IPS-18a (cell line): ENCODE measurements around the gene BEST1.

Experiments used
- H3K27ac ChIP-seq: one replicate; pipeline ENCODE4 v1.5.1; 2013; ENCODE audit warnings: low read length
- H3K27me3 ChIP-seq: one replicate; pipeline ENCODE4 v1.6.1; 2013; ENCODE audit warnings: mild to moderate bottlenecking, low read length; ENCODE audit not compliant: control insufficient read depth, insufficient read depth
- H3K36me3 ChIP-seq: one replicate; pipeline ENCODE4 v1.6.1; 2013; ENCODE audit warnings: low read depth, low read length; ENCODE audit not compliant: control insufficient read depth
- H3K4me1 ChIP-seq: one replicate; pipeline ENCODE4 v1.6.1; 2013; ENCODE audit warnings: low read depth, low read length; ENCODE audit not compliant: control insufficient read depth
- H3K4me3 ChIP-seq: one replicate; pipeline ENCODE4 v1.5.1; 2013; ENCODE audit warnings: low read length
- H3K9ac ChIP-seq: one replicate; pipeline ENCODE4 v1.6.1; 2013; ENCODE audit warnings: mild to moderate bottlenecking, low read length, moderate library complexity
- H3K9me3 ChIP-seq: one replicate; pipeline ENCODE4 v1.6.1; 2013; ENCODE audit warnings: low read depth, low read length; ENCODE audit not compliant: control insufficient read depth

The BEST1 gene

GRCh38 chr11:61910187-61911127, 39.7 kb upstream of the BEST1 start:
- H3K9me3 ChIP-seq: no peaks in the 10 kb centered on the region
- H3K4me1 ChIP-seq: peaks cover 7% of the 10 kb centered on the region
- H3K27me3 ChIP-seq: no peaks in the 10 kb centered on the region
- H3K36me3 ChIP-seq: no peaks in the 10 kb centered on the region
- H3K4me3 ChIP-seq: no peak overlapping the region
- H3K27ac ChIP-seq: no peak overlapping the region
- H3K9ac ChIP-seq: no peak overlapping the region

GRCh38 chr11:61911128-61911700, 38.9 kb upstream of the BEST1 start:
- Histone ChIP-seq H3K36me3 (no peaks in the 10 kb centered on the region), H3K4me3 (no peak overlapping the region), H3K9me3 (no peaks in the 10 kb centered on the region), H3K4me1 (peaks cover 7% of the 10 kb centered on the region), H3K9ac (no peak overlapping the region), H3K27me3 (peaks cover 4% of the 10 kb centered on the region), H3K27ac (no peak overlapping the region)

GRCh38 chr11:61911701-61912529, 38.2 kb upstream of the BEST1 start:
- H3K9me3 ChIP-seq: no peaks in the 10 kb centered on the region
- no peak overlapping the region for H3K9ac ChIP-seq
- H3K27ac ChIP-seq: no peak overlapping the region
- peaks cover 11% of the 10 kb centered on the region for H3K27me3 ChIP-seq
- H3K4me1 ChIP-seq: peaks cover 7% of the 10 kb centered on the region
- H3K36me3 ChIP-seq: no peaks in the 10 kb centered on the region
- H3K4me3 ChIP-seq: no peak overlapping the region

- H3K4me3 ChIP-seq: no peak overlapping the region
- H3K27ac ChIP-seq: no peak overlapping the region
- no peak overlapping the region for H3K9ac ChIP-seq
- no peaks in the 10 kb centered on the region for H3K36me3 ChIP-seq
- H3K9me3 ChIP-seq: no peaks in the 10 kb centered on the region
- H3K27me3 ChIP-seq: peaks cover 13% of the 10 kb centered on the region
- peaks cover 7% of the 10 kb centered on the region for H3K4me1 ChIP-seq
Observed at GRCh38 chr11:61912530-61912898, 37.6 kb upstream of the BEST1 start.

GRCh38 chr11:61912991-61913698, 37.0 kb upstream of the BEST1 start:
- H3K36me3 ChIP-seq: no peaks in the 10 kb centered on the region
- H3K9ac ChIP-seq: no peak overlapping the region
- H3K27me3 ChIP-seq: peaks cover 20% of the 10 kb centered on the region
- H3K27ac ChIP-seq: no peak overlapping the region
- no peaks in the 10 kb centered on the region for H3K9me3 ChIP-seq
- peaks cover 7% of the 10 kb centered on the region for H3K4me1 ChIP-seq
- no peak overlapping the region for H3K4me3 ChIP-seq

GRCh38 chr11:61913699-61914395, 36.3 kb upstream of the BEST1 start:
- no peak overlapping the region for H3K9ac ChIP-seq
- H3K36me3 ChIP-seq: no peaks in the 10 kb centered on the region
- H3K9me3 ChIP-seq: no peaks in the 10 kb centered on the region
- H3K27ac ChIP-seq: no peak overlapping the region
- H3K27me3 ChIP-seq: peaks cover 26% of the 10 kb centered on the region
- no peak overlapping the region for H3K4me3 ChIP-seq
- peaks cover 1% of the 10 kb centered on the region for H3K4me1 ChIP-seq

- H3K9me3 ChIP-seq: no peaks in the 10 kb centered on the region
- H3K9ac ChIP-seq: no peak overlapping the region
- H3K27me3 ChIP-seq: peaks cover 26% of the 10 kb centered on the region
- H3K27ac ChIP-seq: no peak overlapping the region
- H3K4me1 ChIP-seq: no peaks in the 10 kb centered on the region
- no peak overlapping the region for H3K4me3 ChIP-seq
- H3K36me3 ChIP-seq: no peaks in the 10 kb centered on the region
Observed at GRCh38 chr11:61914471-61915171, 35.5 kb upstream of the BEST1 start.

- Histone ChIP-seq H3K4me3 (peak overlapping the region; percentile 49), H3K27ac (no peak overlapping the region), H3K4me1 (no peaks in the 10 kb centered on the region)
Observed at GRCh38 chr11:61916737-61917333, 33.3 kb upstream of the BEST1 start.

GRCh38 chr11:61917334-61918109, 32.6 kb upstream of the BEST1 start, which contains the start of gene RAB3IL1:
Gene RAB3IL1 (minus strand): TSS chr11:61917566. CDS start chr11:61917367, 199 bp downstream.
- Histone ChIP-seq H3K4me1 (no peaks in the 10 kb centered on the region), H3K27me3 (peaks cover 26% of the 10 kb centered on the region), H3K36me3 (no peaks in the 10 kb centered on the region), H3K9ac (no peak within 1 kb of the TSS), H3K4me3 (peak within 1 kb of the TSS; percentile 49), H3K27ac (no peak within 1 kb of the TSS), H3K9me3 (no peaks in the 10 kb centered on the region)

More at GRCh38 chr11:61916737-61917333, 33.3 kb upstream of the BEST1 start:
- Histone ChIP-seq H3K36me3 (no peaks in the 10 kb centered on the region), H3K9me3 (no peaks in the 10 kb centered on the region), H3K9ac (no peak overlapping the region), H3K27me3 (peaks cover 26% of the 10 kb centered on the region)
